GM23338 (cell line): ENCODE data around the gene SOX9. TPM values are rescaled to one million over a fixed set of nuclear protein-coding genes. Genes with fewer than 3 reads are reported as not detected.

ENCODE experiments used
- ATAC-seq: fragments of 200-7000 bp; cut with Tn5 transposase; 3 replicates; pipeline ENCODE4 v1.9.1; 2020
- DNase-seq: peaks from one replicate; pipeline ENCODE4 v3.0.0-alpha.2; 2015; ENCODE audit warnings: low spot score
- H2AFZ ChIP-seq: fragments of 200-600 bp; sonication (generic); 2 replicates; pipeline ENCODE4 v1.8.0; 2016; ENCODE audit warnings: antibody characterized with exemption, mild to moderate bottlenecking, moderate library complexity
- H3F3A ChIP-seq: fragments of 200-600 bp; sonication (generic); replicated peaks from 2 replicates; pipeline ENCODE4 v1.8.0; 2017; ENCODE audit warnings: antibody characterized with exemption, mixed run types, low read depth
- H3K27ac ChIP-seq: fragments of 200-600 bp; sonication (generic); 2 replicates; pipeline ENCODE4 v1.6.1; 2016; ENCODE audit warnings: low read depth
- H3K27me3 ChIP-seq: fragments of 200-600 bp; sonication (generic); 2 replicates; pipeline ENCODE4 v1.8.0; 2016; ENCODE audit warnings: mild to moderate bottlenecking, mixed run types, moderate library complexity; ENCODE audit not compliant: insufficient read depth
- H3K36me3 ChIP-seq: fragments of 200-600 bp; sonication (generic); 2 replicates; pipeline ENCODE4 v1.8.0; 2016; ENCODE audit warnings: mild to moderate bottlenecking; ENCODE audit not compliant: insufficient read depth
- H3K4me1 ChIP-seq: fragments of 200-600 bp; sonication (generic); 2 replicates; pipeline ENCODE4 v1.8.0; 2016; ENCODE audit warnings: mild to moderate bottlenecking, moderate library complexity; ENCODE audit not compliant: insufficient read depth
- H3K4me2 ChIP-seq: fragments of 200-600 bp; sonication (generic); 2 replicates; pipeline ENCODE4 v1.7.1; 2017; ENCODE audit warnings: mixed run types
- H3K4me3 ChIP-seq: fragments of 200-600 bp; sonication (generic); 2 replicates; pipeline ENCODE4 v1.6.1; 2016; ENCODE audit warnings: mixed run types
- H3K79me2 ChIP-seq: fragments of 200-600 bp; sonication (generic); replicated peaks from 2 replicates; pipeline ENCODE4 v1.8.0; 2017; ENCODE audit warnings: mild to moderate bottlenecking; ENCODE audit not compliant: insufficient read depth
- H3K9me2 ChIP-seq: fragments of 200-600 bp; sonication (generic); 2 replicates; pipeline ENCODE4 v1.8.0; 2017; ENCODE audit not compliant: insufficient read depth
- H4K20me1 ChIP-seq: fragments of 200-600 bp; sonication (generic); replicated peaks from 2 replicates; pipeline ENCODE4 v1.8.0; 2017; ENCODE audit warnings: mild to moderate bottlenecking; ENCODE audit not compliant: insufficient read depth
- H3K27ac Mint-ChIP-seq: 2 replicates; pipeline ENCODE4 v1.8.0; 2020; ENCODE audit warnings: inconsistent platforms, mild to moderate bottlenecking, moderate library complexity, mixed read lengths
- H3K27me3 Mint-ChIP-seq: 3 replicates; pipeline ENCODE4 v1.8.0; 2022; ENCODE audit warnings: low read depth, mild to moderate bottlenecking, moderate library complexity, mixed read lengths, inconsistent platforms; ENCODE audit not compliant: insufficient read depth, poor library complexity
- H3K36me3 Mint-ChIP-seq: 3 replicates; pipeline ENCODE4 v1.8.0; 2021; ENCODE audit warnings: low read depth, mild to moderate bottlenecking, inconsistent platforms, moderate library complexity, mixed read lengths
- H3K4me1 Mint-ChIP-seq: 3 replicates; pipeline ENCODE4 v1.8.0; 2020; ENCODE audit warnings: mild to moderate bottlenecking, inconsistent platforms, mixed read lengths
- H3K4me3 Mint-ChIP-seq: 3 replicates; pipeline ENCODE4 v1.8.0; 2021; ENCODE audit warnings: moderate library complexity, mild to moderate bottlenecking, inconsistent platforms, mixed read lengths
- H3K9me3 Mint-ChIP-seq: 3 replicates; pipeline ENCODE4 v1.8.0; 2020; ENCODE audit warnings: moderate library complexity, mild to moderate bottlenecking, inconsistent platforms, mixed read lengths
- CREB1 ChIP-seq: fragments of 250-450 bp; sonication (Bioruptor Pico); IDR thresholded peaks from 2 replicates; pipeline ENCODE4 v1.5.0; 2020; ENCODE audit warnings: low read depth, mild to moderate bottlenecking, moderate library complexity
- CTCF ChIP-seq, 2 experiments: fragments of 200-600 bp in 1 of 2; sonication (generic) in 1 of 2; conservative IDR thresholded peaks; 2 replicates each; pipeline versions ENCODE4 v1.5.1 to v1.6.1; 2016 to 2017; ENCODE audit warnings: antibody characterized with exemption in 2 of 2, low read depth in 2 of 2, mild to moderate bottlenecking in 2 of 2, moderate library complexity in 1 of 2
- EZH2 ChIP-seq: fragments of 200-600 bp; sonication (generic); IDR thresholded peaks from one replicate; pipeline ENCODE4 v1.8.0; 2017; ENCODE audit warnings: antibody characterized with exemption, mild to moderate bottlenecking, low read depth; ENCODE audit not compliant: unreplicated experiment
- EZH2phosphoT487 ChIP-seq: fragments of 200-600 bp; sonication (generic); IDR thresholded peaks from one replicate; pipeline ENCODE4 v1.8.1; 2018; ENCODE audit warnings: antibody characterized with exemption; ENCODE audit not compliant: unreplicated experiment
- JUNB ChIP-seq: IDR thresholded peaks from one replicate; pipeline ENCODE4 v1.6.1; 2016; ENCODE audit warnings: antibody characterized with exemption; ENCODE audit not compliant: unreplicated experiment
- NANOG ChIP-seq: IDR thresholded peaks from 2 replicates; pipeline ENCODE4 v1.6.1; 2016; ENCODE audit warnings: antibody characterized with exemption, borderline replicate concordance
- POLR2AphosphoS5 ChIP-seq: IDR thresholded peaks from 2 replicates; pipeline ENCODE4 v1.6.1; 2016; ENCODE audit warnings: antibody characterized with exemption, low read depth
- STAT1 ChIP-seq: IDR thresholded peaks from one replicate; pipeline ENCODE4 v1.6.1; 2016; ENCODE audit warnings: antibody characterized with exemption; ENCODE audit not compliant: unreplicated experiment
- ZNF114 ChIP-seq: fragments of 250-450 bp; sonication (Bioruptor Pico); IDR thresholded peaks from 2 replicates; pipeline ENCODE4 v1.5.0; 2020; ENCODE audit warnings: mild to moderate bottlenecking, moderate library complexity
- ZNF331 ChIP-seq: fragments of 250-450 bp; sonication (Bioruptor Pico); IDR thresholded peaks from 2 replicates; pipeline ENCODE4 v1.5.0; 2020; ENCODE audit warnings: low read depth, mild to moderate bottlenecking, moderate library complexity
- ZNF462 ChIP-seq: fragments of 250-450 bp; sonication (Bioruptor Pico); IDR thresholded peaks from 2 replicates; pipeline ENCODE4 v1.5.0; 2020; ENCODE audit warnings: mild to moderate bottlenecking, moderate library complexity
- polyA plus RNA-seq: library from polyadenylated mRNA; unstranded; fragments of >200 nt; fragmentation: Nextera tagmentation; extraction: Ambion mirVana; gene quantifications from 2 replicates; pipeline ENCODE4 v1.2.1, GENCODE V29; 2016
- total RNA-seq: library from RNA; depleted of rRNA; stranded (reverse); fragments of >200 nt; shearing (Covaris generic); gene quantifications from 2 replicates; pipeline ENCODE4 v1.2.3, GENCODE V29; 2014
- TF ChIP-seq, protein P1 (sequence below): IDR thresholded peaks from 2 replicates; pipeline ENCODE4 v1.6.1; 2016; ENCODE audit warnings: antibody characterized with exemption
- TF ChIP-seq, protein P2 (sequence below): IDR thresholded peaks from one replicate; pipeline ENCODE4 v1.6.1; 2018; ENCODE audit warnings: antibody characterized with exemption; ENCODE audit not compliant: unreplicated experiment

Gene SOX9
- total and polyA plus RNA-seq, 2 experiments from 2014 or later, result 4.4 TPM

DNA sequence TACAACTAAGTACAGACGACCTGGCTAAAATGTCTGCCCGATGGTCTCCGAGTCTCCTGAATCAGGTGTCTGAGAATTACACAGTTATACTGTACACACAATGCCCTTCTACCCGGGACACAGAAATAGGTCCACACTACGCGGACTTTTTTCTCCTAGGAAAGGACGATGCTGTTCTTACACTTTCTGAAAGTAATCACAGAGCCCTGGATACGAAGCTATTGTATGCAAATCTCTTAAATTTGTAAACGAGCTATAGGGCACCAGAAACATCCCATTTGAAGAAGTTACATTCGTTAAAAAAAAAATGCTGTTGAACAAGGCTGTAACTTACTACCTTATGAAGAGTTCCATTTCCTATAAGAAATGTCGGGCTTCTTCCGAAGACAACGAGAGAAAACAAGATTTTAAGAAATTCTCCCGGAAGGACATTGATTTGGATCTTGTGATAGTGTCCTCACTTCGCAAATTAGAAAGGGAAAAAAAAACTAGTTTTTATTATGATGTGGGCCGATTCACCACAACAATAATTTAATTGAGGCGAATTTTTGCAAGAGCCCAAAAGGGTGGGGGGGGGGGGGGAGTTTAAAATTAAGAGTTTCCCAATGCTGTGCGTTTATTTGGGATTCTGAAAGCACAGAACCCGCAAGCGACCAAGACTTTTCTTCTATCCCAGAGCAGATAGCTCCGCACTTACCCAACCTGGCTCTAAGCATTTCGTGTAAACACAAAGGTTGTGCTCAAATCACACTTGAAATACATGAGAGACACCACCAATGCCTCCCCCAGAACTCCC is 1.5 kb upstream of the SOX9 start:
- Histone ChIP-seq H3K79me2 (0 out of 2 replicates have a peak, but pooled peaks cover 9% of the 10 kb centered on the region), H3K36me3 (no peaks in the 10 kb centered on the region), H4K20me1 (no peaks in the 10 kb centered on the region), H3K4me3 (peak overlapping the region; percentile 83), H2AFZ (peak overlapping the region; percentile 94), H3K27ac (no peak overlapping the region), H3K4me1 (peaks cover 28% of the 10 kb centered on the region), H3K27me3 (peaks cover 96% of the 10 kb centered on the region), H3K4me2 (peak overlapping the region; percentile 93), H3K9me2 (no peaks in the 10 kb centered on the region), H3F3A (peaks cover 7% of the 10 kb centered on the region; the same call in 1 of the 2 replicates)
- Mint-ChIP-seq H3K9me3 (0 out of 3 replicates have a peak, but pooled peaks cover 3% of the 10 kb centered on the region), H3K36me3 (peaks cover 16% of the 10 kb centered on the region), H3K4me3 (peak overlapping the region; percentile 97), H3K27ac (no peak overlapping the region), H3K27me3 (peaks cover 66% of the 10 kb centered on the region), H3K4me1 (peaks cover 40% of the 10 kb centered on the region)
- ATAC-seq (no peak), DNase-seq (no peak)
- TF ChIP-seq STAT1 (no peak), EZH2phosphoT487 (no peak), CTCF (conservative IDR thresholded peaks at IDR 0.05; ENCODE audit: low read depth in 2 of 2) (no peak), CREB1 (no peak), ZNF462 (CRISPR knock-in tag) (no peak), ZNF331 (CRISPR knock-in tag) (no peak), NANOG (no peak), JUNB (no peak), EZH2 (no peak), POLR2AphosphoS5 (no peak), ZNF114 (CRISPR knock-in tag) (no peak)
- TF ChIP-seq, protein P1, sequence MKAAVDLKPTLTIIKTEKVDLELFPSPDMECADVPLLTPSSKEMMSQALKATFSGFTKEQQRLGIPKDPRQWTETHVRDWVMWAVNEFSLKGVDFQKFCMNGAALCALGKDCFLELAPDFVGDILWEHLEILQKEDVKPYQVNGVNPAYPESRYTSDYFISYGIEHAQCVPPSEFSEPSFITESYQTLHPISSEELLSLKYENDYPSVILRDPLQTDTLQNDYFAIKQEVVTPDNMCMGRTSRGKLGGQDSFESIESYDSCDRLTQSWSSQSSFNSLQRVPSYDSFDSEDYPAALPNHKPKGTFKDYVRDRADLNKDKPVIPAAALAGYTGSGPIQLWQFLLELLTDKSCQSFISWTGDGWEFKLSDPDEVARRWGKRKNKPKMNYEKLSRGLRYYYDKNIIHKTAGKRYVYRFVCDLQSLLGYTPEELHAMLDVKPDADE, result no peak
- TF ChIP-seq, protein P2, sequence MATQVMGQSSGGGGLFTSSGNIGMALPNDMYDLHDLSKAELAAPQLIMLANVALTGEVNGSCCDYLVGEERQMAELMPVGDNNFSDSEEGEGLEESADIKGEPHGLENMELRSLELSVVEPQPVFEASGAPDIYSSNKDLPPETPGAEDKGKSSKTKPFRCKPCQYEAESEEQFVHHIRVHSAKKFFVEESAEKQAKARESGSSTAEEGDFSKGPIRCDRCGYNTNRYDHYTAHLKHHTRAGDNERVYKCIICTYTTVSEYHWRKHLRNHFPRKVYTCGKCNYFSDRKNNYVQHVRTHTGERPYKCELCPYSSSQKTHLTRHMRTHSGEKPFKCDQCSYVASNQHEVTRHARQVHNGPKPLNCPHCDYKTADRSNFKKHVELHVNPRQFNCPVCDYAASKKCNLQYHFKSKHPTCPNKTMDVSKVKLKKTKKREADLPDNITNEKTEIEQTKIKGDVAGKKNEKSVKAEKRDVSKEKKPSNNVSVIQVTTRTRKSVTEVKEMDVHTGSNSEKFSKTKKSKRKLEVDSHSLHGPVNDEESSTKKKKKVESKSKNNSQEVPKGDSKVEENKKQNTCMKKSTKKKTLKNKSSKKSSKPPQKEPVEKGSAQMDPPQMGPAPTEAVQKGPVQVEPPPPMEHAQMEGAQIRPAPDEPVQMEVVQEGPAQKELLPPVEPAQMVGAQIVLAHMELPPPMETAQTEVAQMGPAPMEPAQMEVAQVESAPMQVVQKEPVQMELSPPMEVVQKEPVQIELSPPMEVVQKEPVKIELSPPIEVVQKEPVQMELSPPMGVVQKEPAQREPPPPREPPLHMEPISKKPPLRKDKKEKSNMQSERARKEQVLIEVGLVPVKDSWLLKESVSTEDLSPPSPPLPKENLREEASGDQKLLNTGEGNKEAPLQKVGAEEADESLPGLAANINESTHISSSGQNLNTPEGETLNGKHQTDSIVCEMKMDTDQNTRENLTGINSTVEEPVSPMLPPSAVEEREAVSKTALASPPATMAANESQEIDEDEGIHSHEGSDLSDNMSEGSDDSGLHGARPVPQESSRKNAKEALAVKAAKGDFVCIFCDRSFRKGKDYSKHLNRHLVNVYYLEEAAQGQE, result no peak
